HCT116 (cell line): ENCODE results near the gene SBF1. TPM values are rescaled to one million over a fixed set of nuclear protein-coding genes. Genes with fewer than 3 reads are reported as not detected.

Experiments
- ATAC-seq: fragments of 200-7000 bp; cut with Tn5 transposase; 2 replicates; pipeline ENCODE4 v1.9.1; 2020; ENCODE audit warnings: mild to moderate bottlenecking, moderate library complexity
- BruUV-seq: library from RNA; stranded (reverse); fragments of 400-500 nt; replicated peaks from 2 replicates; lab custom pipeline; 2021; lab: Mats Ljungman, UMichigan
- CTCF ChIA-PET: fragments of 300-600 bp; sonication (Branson Sonifier 250); formaldehyde crosslinking; loops from one replicate; lab custom pipeline; 2021; ENCODE audit warnings: antibody characterized with exemption; lab: Charles Lee
- POLR2A ChIA-PET: fragments of 300-600, 350-600 bp; sonication (Branson Sonifier 250); formaldehyde crosslinking; loops from one replicate; lab custom pipeline; 2021; ENCODE audit warnings: antibody characterized with exemption; lab: Charles Lee
- RAD21 ChIA-PET, 2 experiments: fragments of 300-600 bp; sonication (Branson Sonifier 250); formaldehyde crosslinking; loops; one replicate each; lab custom pipeline; 2023; ENCODE audit warnings: low total read pairs in 2 of 2; ENCODE audit not compliant: uncharacterized antibody in 2 of 2, unreplicated experiment in 2 of 2, low non-redundant PET in 1 of 2; lab: Charles Lee
- DNase-seq: peaks from one replicate; pipeline ENCODE4 v3.0.0-alpha.2; 2010; ENCODE audit warnings: low read depth, low spot score
- H2AFZ ChIP-seq: fragments of 200-600 bp; shearing (Covaris generic), sonication (generic); 2 replicates; pipeline ENCODE4 v1.6.1; 2017; ENCODE audit warnings: low read depth, mixed run types, mixed read lengths, antibody characterized with exemption, low read length; ENCODE audit not compliant: poor library complexity, severe bottlenecking
- H3K27ac ChIP-seq: 2 replicates; pipeline ENCODE4 v1.5.1; 2012; ENCODE audit warnings: low read depth, low read length
- H3K27me3 ChIP-seq: fragments of 200-600 bp; sonication (generic); 2 replicates; pipeline ENCODE4 v1.6.1; 2016; ENCODE audit warnings: mixed run types, low read length, mixed read lengths; ENCODE audit not compliant: insufficient read depth
- H3K36me3 ChIP-seq, 2 experiments: fragments of 200-500 bp in 1 of 2; fragments of 200-600 bp in 1 of 2; sonication (Bioruptor generic) in 1 of 2; sonication (generic) in 1 of 2; 2 replicates each; pipeline versions ENCODE4 v1.5.1 to v1.6.1; 2014 to 2016; ENCODE audit warnings: low read length in 2 of 2, inconsistent platforms in 1 of 2, mixed read lengths in 1 of 2, mixed run types in 1 of 2; ENCODE audit not compliant: insufficient read depth in 2 of 2, control insufficient read depth in 1 of 2
- H3K4me1 ChIP-seq, 2 experiments: fragments of 200-600 bp in 1 of 2; sonication (generic) in 1 of 2; 2 replicates each; pipeline versions ENCODE4 v1.5.1 to v1.6.1; 2012 to 2017; ENCODE audit warnings: low read length in 2 of 2, inconsistent platforms in 1 of 2, mild to moderate bottlenecking in 1 of 2, mixed read lengths in 1 of 2, mixed run types in 1 of 2, moderate library complexity in 1 of 2; ENCODE audit not compliant: insufficient read depth in 2 of 2, control insufficient read depth in 1 of 2
- H3K4me2 ChIP-seq: fragments of 200-600 bp; sonication (generic); 2 replicates; pipeline ENCODE4 v1.6.1; 2017; ENCODE audit warnings: mixed run types, low read length, mixed read lengths
- H3K4me3 ChIP-seq, 2 experiments: fragments of 200-600 bp in 1 of 2; sonication (generic) in 1 of 2; replicated peaks in 1 of 2; 2 replicates each; pipeline ENCODE4 v1.5.1; 2011 to 2016; ENCODE audit warnings: low read length in 2 of 2, control low read depth in 1 of 2, low read depth in 1 of 2, mild to moderate bottlenecking in 1 of 2, mixed read lengths in 1 of 2, mixed run types in 1 of 2
- H3K79me2 ChIP-seq: fragments of 200-600 bp; sonication (generic); 2 replicates; pipeline ENCODE4 v1.6.1; 2017; ENCODE audit warnings: mild to moderate bottlenecking, mixed run types, low read length, moderate library complexity, mixed read lengths; ENCODE audit not compliant: insufficient read depth
- H3K9ac ChIP-seq: fragments of 200-600 bp; sonication (generic); 2 replicates; pipeline ENCODE4 v1.6.1; 2016; ENCODE audit warnings: low read length, mixed read lengths
- H3K9me2 ChIP-seq: fragments of 200-600 bp; sonication (generic), shearing (Covaris generic); 2 replicates; pipeline ENCODE4 v1.6.1; 2017; ENCODE audit warnings: mixed run types, mild to moderate bottlenecking, moderate library complexity; ENCODE audit not compliant: insufficient read depth
- H3K9me3 ChIP-seq, 2 experiments: fragments of 200-500 bp in 1 of 2; fragments of 200-600 bp in 1 of 2; sonication (Bioruptor generic) in 1 of 2; sonication (generic) in 1 of 2; 2 replicates each; pipeline ENCODE4 v1.6.1; 2014 to 2017; ENCODE audit warnings: low read length in 2 of 2, mixed read lengths in 2 of 2, inconsistent platforms in 1 of 2, low read depth in 1 of 2, mild to moderate bottlenecking in 1 of 2, mixed run types in 1 of 2, moderate library complexity in 1 of 2; ENCODE audit not compliant: control insufficient read depth in 1 of 2, insufficient read depth in 1 of 2
- H4K20me1 ChIP-seq: fragments of 200-600 bp; sonication (generic), shearing (Covaris generic); 2 replicates; pipeline ENCODE4 v1.6.1; 2017; ENCODE audit warnings: mixed run types, mild to moderate bottlenecking, moderate library complexity; ENCODE audit not compliant: insufficient read depth
- CBX3 ChIP-seq: IDR thresholded peaks from 2 replicates; pipeline ENCODE4 v1.6.1; 2012; ENCODE audit warnings: low read depth
- CEBPB ChIP-seq: IDR thresholded peaks from 2 replicates; pipeline ENCODE4 v1.6.1; 2012; ENCODE audit warnings: low read depth
- EGR1 ChIP-seq: IDR thresholded peaks from 2 replicates; pipeline ENCODE4 v1.6.1; 2012; ENCODE audit warnings: low read depth
- ELF1 ChIP-seq: IDR thresholded peaks from 2 replicates; pipeline ENCODE4 v1.6.1; 2012; ENCODE audit warnings: low read depth, borderline replicate concordance
- FOSL1 ChIP-seq: IDR thresholded peaks from 2 replicates; pipeline ENCODE4 v1.6.1; 2012; ENCODE audit warnings: low read depth
- REST ChIP-seq: IDR thresholded peaks from 2 replicates; pipeline ENCODE4 v1.6.1; 2012; ENCODE audit warnings: low read depth
- TCF7L2 ChIP-seq: IDR thresholded peaks from 2 replicates; pipeline ENCODE4 v1.7.0; 2011; ENCODE audit warnings: borderline replicate concordance, inconsistent platforms; ENCODE audit not compliant: insufficient read depth, insufficient read length; ENCODE audit errors: extremely low read depth
- ZNF274 ChIP-seq: fragments of 200-500 bp; sonication (Bioruptor generic); IDR thresholded peaks from 2 replicates; pipeline ENCODE4 v1.6.1; 2014; ENCODE audit warnings: mild to moderate bottlenecking, low read depth, low read length, inconsistent platforms
- intact Hi-C: fragments of 100-400 bp; cut with micrococcal nuclease; formaldehyde crosslinking; loops from 2 replicates; pipeline ENCODE4 v1.10.0; 2022
- total RNA-seq: library from RNA; stranded (reverse); gene quantifications from one replicate; pipeline ENCODE4 v1.2.1, GENCODE V29; 2021; ENCODE audit not compliant: unreplicated experiment

SBF1 gene
- total RNA-seq, 1 experiment from 2014 or later = 91.1 TPM

GRCh38 chr22:50408311-50408710 lies 66.5 kb downstream of the SBF1 start:
- BruUV-seq = no TSS peak

More at GRCh38 chr22:50408311-50408710, 66.5 kb downstream of the SBF1 start:
- H3K4me2 ChIP-seq = no peak overlapping the region
- no peaks in the 10 kb centered on the region for H3K4me1 ChIP-seq
- no peak overlapping the region for H3K9ac ChIP-seq
- peaks cover 6 to 18% of the 10 kb centered on the region in 2 experiments; a peak in 1 of 4 replicates for H3K36me3 ChIP-seq
- no peaks in the 10 kb centered on the region for H3K9me3 ChIP-seq
- no peaks in the 10 kb centered on the region for H4K20me1 ChIP-seq
- POLR2A ChIA-PET = no interaction called here
- CTCF ChIA-PET = interaction anchor here (1.1 kb wide), 1 partner anchor 8 kb away, joined by 3 read pairs; no protein-coding TSS in a partner anchor
- no peaks in the 10 kb centered on the region for H3K9me2 ChIP-seq
- no peak overlapping the region for H3K4me3 ChIP-seq
- intact Hi-C loops = no loop called here
- no peak for ATAC-seq
- RAD21 ChIA-PET = no interaction called here
- no peak overlapping the region for H2AFZ ChIP-seq
- H3K27ac ChIP-seq = no peak overlapping the region
- no peak for TF ChIP-seq ELF1
- TF ChIP-seq CEBPB = no peak
- no peak for TF ChIP-seq REST
- no peak for TF ChIP-seq CBX3
- TF ChIP-seq EGR1 = no peak
- no peak for TF ChIP-seq FOSL1
- no peak for TF ChIP-seq ZNF274
- no peak for TF ChIP-seq TCF7L2
- H3K27me3 ChIP-seq = no peaks in the 10 kb centered on the region
- DNase-seq = no peak
- H3K79me2 ChIP-seq = peaks cover 15% of the 10 kb centered on the region; the same call in 1 of the 2 replicates
